WTC11 (cell line): ENCODE data around the gene OR6J1. TPM values are rescaled to one million over a fixed set of nuclear protein-coding genes. Genes with fewer than 3 reads are reported as not detected.

Experiments used
- ATAC-seq: fragments of 200-7000 bp; cut with Tn5 transposase; 2 replicates; pipeline ENCODE4 v1.10.0; 2021; ENCODE audit warnings: mild to moderate bottlenecking, moderate library complexity
- CTCF ChIA-PET: fragments of 300-600 bp; sonication (Branson Sonifier 250); formaldehyde crosslinking; loops from one replicate; lab custom pipeline; 2021; ENCODE audit warnings: antibody characterized with exemption; lab: Charles Lee
- POLR2A ChIA-PET: fragments of 350-600 bp; sonication (Branson Sonifier 250); formaldehyde crosslinking; loops from one replicate; lab custom pipeline; 2021; ENCODE audit warnings: antibody characterized with exemption; lab: Charles Lee
- DNase-seq: peaks from one replicate; pipeline ENCODE4 v3.0.0; 2021; ENCODE audit warnings: low spot score
- H3K27ac Mint-ChIP-seq: 2 replicates; pipeline ENCODE4 v1.8.0; 2021; ENCODE audit warnings: mixed read lengths
- H3K27me3 Mint-ChIP-seq: 2 replicates; pipeline ENCODE4 v1.8.0; 2021; ENCODE audit warnings: low read depth, mild to moderate bottlenecking, moderate library complexity, mixed read lengths
- H3K36me3 Mint-ChIP-seq: 2 replicates; pipeline ENCODE4 v1.8.0; 2021; ENCODE audit warnings: mixed read lengths
- H3K4me1 Mint-ChIP-seq: 2 replicates; pipeline ENCODE4 v1.8.0; 2022; ENCODE audit warnings: mixed read lengths
- H3K4me3 Mint-ChIP-seq: 2 replicates; pipeline ENCODE4 v1.8.0; 2021; ENCODE audit warnings: mild to moderate bottlenecking, moderate library complexity, mixed read lengths
- H3K9me3 Mint-ChIP-seq: 2 replicates; pipeline ENCODE4 v1.8.0; 2021; ENCODE audit warnings: mixed read lengths
- AFF4 ChIP-seq: sonication (generic); formaldehyde crosslinking; IDR thresholded peaks from 2 replicates; pipeline ENCODE4 v1.8.1; 2023; ENCODE audit warnings: mild to moderate bottlenecking, missing genetic modification reagents, borderline replicate concordance
- ATF2 ChIP-seq: sonication (generic); formaldehyde crosslinking; IDR thresholded peaks from 2 replicates; pipeline ENCODE4 v1.8.1; 2022; ENCODE audit warnings: low read depth, missing genetic modification reagents, borderline replicate concordance
- CBFB ChIP-seq: sonication (generic); formaldehyde crosslinking; IDR thresholded peaks from 2 replicates; pipeline ENCODE4 v1.8.1; 2022; ENCODE audit warnings: mild to moderate bottlenecking, low read depth, missing genetic modification reagents
- CTCF ChIP-seq: fragments of 200-600 bp; IDR thresholded peaks from 2 replicates; pipeline ENCODE4 v1.8.0; 2022; ENCODE audit warnings: antibody characterized with exemption
- ELF4 ChIP-seq: sonication (generic); formaldehyde crosslinking; IDR thresholded peaks from 2 replicates; pipeline ENCODE4 v1.8.1; 2022; ENCODE audit warnings: low read depth, mild to moderate bottlenecking, moderate library complexity, missing genetic modification reagents
- EMX1 ChIP-seq: fragments of 250-450 bp; sonication (Bioruptor Pico); IDR thresholded peaks from 2 replicates; pipeline ENCODE4 v1.8.0; 2021; ENCODE audit warnings: mild to moderate bottlenecking
- GABPB1 ChIP-seq: sonication (generic); formaldehyde crosslinking; IDR thresholded peaks from 2 replicates; pipeline ENCODE4 v1.8.1; 2023; ENCODE audit warnings: mild to moderate bottlenecking, missing genetic modification reagents
- HMGA2 ChIP-seq: fragments of 250-450 bp; sonication (Bioruptor Pico); IDR thresholded peaks from 2 replicates; pipeline ENCODE4 v1.4.0; 2021; ENCODE audit warnings: mild to moderate bottlenecking, moderate library complexity
- HMGXB4 ChIP-seq: sonication (generic); formaldehyde crosslinking; IDR thresholded peaks from 2 replicates; pipeline ENCODE4 v1.8.1; 2023; ENCODE audit warnings: mild to moderate bottlenecking, moderate library complexity, missing genetic modification reagents
- JAZF1 ChIP-seq: fragments of 250-450 bp; sonication (Bioruptor Pico); IDR thresholded peaks from 2 replicates; pipeline ENCODE4 v1.9.0; 2021; ENCODE audit warnings: moderate library complexity, mild to moderate bottlenecking, inconsistent platforms
- MXD4 ChIP-seq: fragments of 250-450 bp; sonication (Bioruptor Pico); IDR thresholded peaks from 2 replicates; pipeline ENCODE4 v1.8.0; 2021; ENCODE audit warnings: mild to moderate bottlenecking, moderate library complexity, borderline replicate concordance
- PREB ChIP-seq: sonication (generic); formaldehyde crosslinking; IDR thresholded peaks from 2 replicates; pipeline ENCODE4 v1.8.1; 2022; ENCODE audit warnings: mild to moderate bottlenecking, missing genetic modification reagents, moderate library complexity, borderline replicate concordance
- SMAD3 ChIP-seq: sonication (generic); formaldehyde crosslinking; IDR thresholded peaks from 2 replicates; pipeline ENCODE4 v1.8.0; 2022; ENCODE audit warnings: missing genetic modification reagents, mild to moderate bottlenecking, borderline replicate concordance
- SOX15 ChIP-seq: fragments of 250-450 bp; sonication (Bioruptor Pico); IDR thresholded peaks from 2 replicates; pipeline ENCODE4 v1.9.0; 2021; ENCODE audit warnings: mild to moderate bottlenecking
- STAT6 ChIP-seq: sonication (generic); formaldehyde crosslinking; conservative IDR thresholded peaks from 2 replicates; pipeline ENCODE4 v1.8.1; 2023; ENCODE audit warnings: mild to moderate bottlenecking, low read depth, missing genetic modification reagents, moderate library complexity
- TCF7 ChIP-seq: sonication (generic); formaldehyde crosslinking; IDR thresholded peaks from 2 replicates; pipeline ENCODE4 v1.8.0; 2022; ENCODE audit warnings: mild to moderate bottlenecking, low read depth, missing genetic modification reagents, moderate library complexity
- TEAD1 ChIP-seq: sonication (generic); formaldehyde crosslinking; IDR thresholded peaks from 2 replicates; pipeline ENCODE4 v1.8.0; 2022; ENCODE audit warnings: mild to moderate bottlenecking, missing genetic modification reagents
- ZNF396 ChIP-seq: fragments of 250-450 bp; sonication (Bioruptor Pico); IDR thresholded peaks from 2 replicates; pipeline ENCODE4 v1.8.0; 2021; ENCODE audit warnings: mild to moderate bottlenecking, moderate library complexity, borderline replicate concordance
- ZNF532 ChIP-seq: fragments of 250-450 bp; sonication (Bioruptor Pico); IDR thresholded peaks from 2 replicates; pipeline ENCODE4 v1.9.0; 2021; ENCODE audit warnings: mild to moderate bottlenecking, borderline replicate concordance
- total RNA-seq: library from RNA; stranded (reverse); gene quantifications from 3 replicates; pipeline ENCODE4 v1.2.3, GENCODE V29; 2021

Gene OR6J1
- total RNA-seq, 1 experiment from 2014 or later = not detected

GRCh38 chr14:22597771-22598098, 46.4 kb downstream of the OR6J1 start (continued):
- TF ChIP-seq ELF4 (CRISPR knock-in tag) = no peak
- TF ChIP-seq TCF7 = no peak
- no peak for TF ChIP-seq CTCF
- TF ChIP-seq STAT6 (CRISPR knock-in tag) = no peak

- ATAC-seq (no peak), DNase-seq (no peak)
- H3K36me3 Mint-ChIP-seq = peaks cover 8% of the 10 kb centered on the region
- peak overlapping the region; percentile 99 for H3K4me3 Mint-ChIP-seq
- ChIA-PET CTCF (interaction anchor here (1.3 to 10.2 kb wide), 6 partner anchors 8 to 56 kb away, joined by 4 to 117 read pairs (median 18); partner anchors contain the start of genes DAD1 and OR6J1), POLR2A (interaction anchor here (2.4 to 2.7 kb wide), 2 partner anchors 8 to 16 kb away, joined by 10 to 28 read pairs; partner anchors contain the start of gene DAD1)
- H3K27me3 Mint-ChIP-seq = no peaks in the 10 kb centered on the region
- no peaks in the 10 kb centered on the region for H3K9me3 Mint-ChIP-seq
- H3K4me1 Mint-ChIP-seq = peaks cover 39% of the 10 kb centered on the region
- TF ChIP-seq MXD4 (CRISPR knock-in tag) (no peak), JAZF1 (CRISPR knock-in tag) (no peak), SMAD3 (no peak), ATF2 (CRISPR knock-in tag) (no peak), PREB (CRISPR knock-in tag) (no peak), SOX15 (CRISPR knock-in tag) (no peak), AFF4 (no peak), TEAD1 (CRISPR knock-in tag) (no peak), ZNF532 (CRISPR knock-in tag) (no peak), ZNF396 (no peak), HMGXB4 (CRISPR knock-in tag) (no peak), GABPB1 (no peak), CBFB (CRISPR knock-in tag) (no peak), EMX1 (no peak), HMGA2 (CRISPR knock-in tag) (no peak)
- H3K27ac Mint-ChIP-seq = peak overlapping the region; percentile 66; the same call in 1 of the 2 replicates
These were observed 46.9 kb downstream of the OR6J1 start for GRCh38 chr14:22597265-22597664.
